ENCODE results near the gene FHIT.

- TF ChIP-seq CTCF (IDR thresholded peaks at IDR 0.05; ENCODE audit: low read depth, low read length): no peak
- TF ChIP-seq EZH2phosphoT487 (IDR thresholded peaks at IDR 0.05; ENCODE audit: low read depth): no peak
These were observed 1337.6 kb downstream of the FHIT start for GRCh38 chr3:59913645-59914044.
